Rectal smooth muscle tissue (tissue), 1 donor: ENCODE results near the gene SPSB1.

Experiments
- H3K27ac ChIP-seq: one replicate; pipeline ENCODE4 v1.7.0; 2013; ENCODE audit warnings: low read depth, low read length, inconsistent platforms
- H3K27me3 ChIP-seq: one replicate; pipeline ENCODE4 v1.7.0; 2013; ENCODE audit warnings: low read length; ENCODE audit not compliant: control insufficient read depth, insufficient read depth
- H3K36me3 ChIP-seq: one replicate; pipeline ENCODE4 v1.7.0; 2013; ENCODE audit warnings: low read length; ENCODE audit not compliant: control insufficient read depth, insufficient read depth
- H3K4me1 ChIP-seq: one replicate; pipeline ENCODE4 v1.7.0; 2013; ENCODE audit warnings: low read length; ENCODE audit not compliant: control insufficient read depth, insufficient read depth
- H3K4me3 ChIP-seq: one replicate; pipeline ENCODE4 v1.7.0; 2013; ENCODE audit warnings: low read length
- H3K9ac ChIP-seq: one replicate; pipeline ENCODE4 v1.7.0; 2013; ENCODE audit warnings: low read length

The SPSB1 gene

GRCh38 chr1:9366943-9367780 is 74.5 kb downstream of the SPSB1 start:
- Histone ChIP-seq H3K36me3 (peaks cover 10% of the 10 kb centered on the region), H3K4me1 (peaks cover 30% of the 10 kb centered on the region), H3K4me3 (no peak overlapping the region), H3K9ac (no peak overlapping the region), H3K27me3 (no peaks in the 10 kb centered on the region), H3K27ac (no peak overlapping the region)

GRCh38 chr1:9367806-9368205 is 75.1 kb downstream of the SPSB1 start:
- Histone ChIP-seq H3K27ac (no peak overlapping the region), H3K4me1 (peaks cover 34% of the 10 kb centered on the region), H3K36me3 (peaks cover 10% of the 10 kb centered on the region), H3K4me3 (no peak overlapping the region), H3K9ac (no peak overlapping the region), H3K27me3 (no peaks in the 10 kb centered on the region)

DNA sequence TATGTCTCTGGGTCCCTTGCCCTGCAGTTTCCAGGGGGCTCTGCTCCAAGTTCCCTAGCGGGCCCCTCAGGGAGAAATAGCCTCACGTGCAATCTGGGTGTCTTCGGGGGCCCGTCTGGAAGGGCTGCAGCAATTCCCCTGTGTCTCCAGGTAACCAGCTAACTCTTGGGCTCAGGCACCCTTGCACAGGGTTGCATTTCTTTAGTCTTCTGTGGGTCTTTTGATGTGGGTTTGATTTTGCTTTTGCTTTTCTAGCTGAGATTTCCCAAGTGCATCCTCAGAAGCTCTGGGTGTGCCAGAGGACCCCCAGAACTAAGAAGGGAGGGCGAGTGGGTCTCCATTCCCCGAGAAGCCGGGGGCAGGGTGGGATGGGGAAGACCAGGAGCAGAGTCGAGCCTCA is 75.7 kb downstream of the SPSB1 start:
- H3K9ac ChIP-seq: no peak overlapping the region
- no peak overlapping the region for H3K27ac ChIP-seq
- H3K36me3 ChIP-seq: peaks cover 10% of the 10 kb centered on the region
- H3K4me1 ChIP-seq: peaks cover 35% of the 10 kb centered on the region
- no peak overlapping the region for H3K4me3 ChIP-seq
- H3K27me3 ChIP-seq: no peaks in the 10 kb centered on the region

DNA sequence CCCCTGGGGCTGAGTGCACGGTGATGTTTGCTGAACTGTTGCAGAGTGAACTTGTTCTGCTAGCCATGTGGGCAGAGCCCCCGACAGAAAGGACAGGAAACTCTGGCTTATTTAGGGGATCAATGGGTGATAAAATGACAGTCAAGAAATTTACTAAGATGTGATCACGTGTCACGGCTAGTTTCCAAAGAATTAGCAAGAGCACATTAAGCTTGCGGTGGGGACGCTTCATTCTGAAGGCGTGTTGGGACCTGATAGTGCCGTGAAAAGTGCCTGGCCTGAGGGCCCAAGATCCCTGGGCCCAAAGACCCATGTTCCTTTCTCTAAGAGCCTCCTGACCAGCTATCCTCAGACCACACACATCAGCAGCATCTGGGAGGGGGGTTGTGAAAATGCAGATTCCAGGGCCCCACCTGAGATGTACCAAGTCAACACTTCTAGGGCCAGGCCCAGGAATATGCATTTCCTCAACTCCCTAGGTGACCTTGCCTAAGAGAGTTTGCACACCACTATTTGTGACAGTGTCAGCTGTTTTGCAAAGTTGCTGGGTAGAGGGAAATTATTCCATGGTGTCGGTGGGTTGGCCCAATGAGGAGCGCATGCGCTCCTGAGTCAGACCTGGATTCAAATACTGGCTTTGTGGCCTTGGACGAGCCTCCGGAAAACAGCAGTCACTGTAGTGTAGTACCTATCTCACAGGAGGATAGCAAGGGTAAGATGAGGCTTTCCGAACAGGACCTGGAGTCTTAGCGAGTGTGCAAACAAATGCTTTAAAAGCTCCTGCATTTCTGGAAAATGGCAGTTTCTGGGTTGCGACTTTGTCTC is 77.5 kb downstream of the SPSB1 start:
- no peaks in the 10 kb centered on the region for H3K27me3 ChIP-seq
- H3K27ac ChIP-seq: peak overlapping the region; percentile 92
- peaks cover 10% of the 10 kb centered on the region for H3K36me3 ChIP-seq
- no peak overlapping the region for H3K9ac ChIP-seq
- H3K4me1 ChIP-seq: peaks cover 50% of the 10 kb centered on the region
- H3K4me3 ChIP-seq: no peak overlapping the region

DNA sequence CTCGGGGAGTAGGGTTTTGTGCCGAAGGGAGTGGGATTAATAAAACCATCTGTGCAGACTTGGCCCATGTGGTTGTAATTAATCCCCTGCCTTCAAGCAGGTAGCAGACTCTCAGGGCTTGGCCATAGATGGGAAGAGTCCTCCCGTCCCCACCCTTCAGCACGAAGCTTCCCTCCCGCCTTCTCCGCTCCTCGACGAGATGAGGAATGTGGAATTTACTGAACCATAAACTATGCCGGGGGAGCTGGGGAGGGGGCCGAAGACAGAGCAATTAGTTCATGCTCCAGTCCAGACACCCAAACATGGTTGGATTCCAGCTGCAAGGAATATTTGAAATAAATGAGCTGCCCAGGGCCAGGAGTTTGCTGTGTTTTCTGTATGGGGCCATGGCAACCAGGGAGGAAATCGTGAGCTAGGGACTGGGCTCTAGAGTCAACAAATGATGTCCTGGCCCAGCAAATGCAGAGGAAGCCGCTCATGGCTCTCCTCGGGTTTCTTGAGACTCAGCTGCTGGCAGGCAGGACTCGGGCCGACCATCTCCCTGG is 78.8 kb downstream of the SPSB1 start:
- Histone ChIP-seq H3K4me3 (peak overlapping the region; percentile 22), H3K27me3 (no peaks in the 10 kb centered on the region), H3K9ac (no peak overlapping the region), H3K27ac (peak overlapping the region; percentile 92), H3K36me3 (peaks cover 10% of the 10 kb centered on the region), H3K4me1 (peaks cover 62% of the 10 kb centered on the region)

- no peak overlapping the region for H3K9ac ChIP-seq
- peaks cover 10% of the 10 kb centered on the region for H3K36me3 ChIP-seq
- H3K27ac ChIP-seq: peak overlapping the region; percentile 92
- no peaks in the 10 kb centered on the region for H3K27me3 ChIP-seq
- no peak overlapping the region for H3K4me3 ChIP-seq
- peaks cover 65% of the 10 kb centered on the region for H3K4me1 ChIP-seq
Measured at GRCh38 chr1:9371951-9372350, 79.3 kb downstream of the SPSB1 start.

DNA sequence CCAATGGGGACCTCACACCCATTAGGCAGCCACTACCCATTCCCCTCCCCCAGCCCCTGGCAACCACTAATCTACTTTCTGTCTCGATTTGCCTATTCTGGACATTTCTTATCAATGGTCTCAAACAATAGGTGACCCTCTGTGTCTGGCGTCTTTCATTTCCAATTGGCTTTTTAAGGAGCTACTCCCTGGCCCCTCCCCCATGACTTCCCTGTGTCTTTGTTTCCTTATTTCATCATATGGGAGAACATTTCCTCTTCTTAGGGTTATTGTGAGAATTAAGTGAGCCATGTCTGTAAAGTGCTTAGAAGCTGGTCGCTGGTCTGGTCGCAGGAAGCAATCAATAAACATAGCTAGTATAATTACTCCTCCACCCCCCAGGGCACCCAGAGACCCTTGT is 80.9 kb downstream of the SPSB1 start:
- Histone ChIP-seq H3K4me1 (peaks cover 71% of the 10 kb centered on the region), H3K27me3 (no peaks in the 10 kb centered on the region), H3K4me3 (no peak overlapping the region), H3K9ac (no peak overlapping the region), H3K36me3 (peaks cover 1% of the 10 kb centered on the region), H3K27ac (peak overlapping the region; percentile 92)

GRCh38 chr1:9374748-9375341 is 82.2 kb downstream of the SPSB1 start:
- peaks cover 67% of the 10 kb centered on the region for H3K4me1 ChIP-seq
- no peaks in the 10 kb centered on the region for H3K27me3 ChIP-seq
- no peak overlapping the region for H3K9ac ChIP-seq
- H3K36me3 ChIP-seq: no peaks in the 10 kb centered on the region
- peak overlapping the region; percentile 92 for H3K27ac ChIP-seq
- H3K4me3 ChIP-seq: no peak overlapping the region

DNA sequence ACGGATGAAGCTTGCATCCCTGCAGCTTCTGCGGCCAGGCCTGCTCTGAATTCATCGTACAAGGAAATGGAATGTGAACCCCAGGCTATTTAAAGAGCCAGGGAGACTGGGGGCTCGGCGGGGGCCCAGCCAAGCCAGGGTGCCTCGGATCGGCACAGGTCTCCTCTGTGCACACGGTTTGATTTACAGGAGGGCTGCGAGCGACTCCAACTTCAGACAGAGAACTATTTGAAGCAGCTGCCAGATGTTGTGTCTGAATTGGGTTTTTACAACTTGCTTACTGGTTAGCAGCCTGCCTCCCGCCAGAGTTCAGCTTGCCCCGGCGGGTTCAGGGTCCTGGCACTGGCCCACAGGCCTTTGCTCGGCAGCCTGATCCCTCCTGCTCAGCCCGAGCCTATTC is 83.2 kb downstream of the SPSB1 start:
- H3K9ac ChIP-seq: no peak overlapping the region
- no peak overlapping the region for H3K4me3 ChIP-seq
- peak overlapping the region; percentile 92 for H3K27ac ChIP-seq
- H3K27me3 ChIP-seq: no peaks in the 10 kb centered on the region
- H3K36me3 ChIP-seq: no peaks in the 10 kb centered on the region
- H3K4me1 ChIP-seq: peaks cover 61% of the 10 kb centered on the region

- no peaks in the 10 kb centered on the region for H3K27me3 ChIP-seq
- H3K4me3 ChIP-seq: no peak overlapping the region
- no peak overlapping the region for H3K9ac ChIP-seq
- H3K36me3 ChIP-seq: no peaks in the 10 kb centered on the region
- peaks cover 57% of the 10 kb centered on the region for H3K4me1 ChIP-seq
- peak overlapping the region; percentile 92 for H3K27ac ChIP-seq
Measured at GRCh38 chr1:9376430-9376829, 83.7 kb downstream of the SPSB1 start.

DNA sequence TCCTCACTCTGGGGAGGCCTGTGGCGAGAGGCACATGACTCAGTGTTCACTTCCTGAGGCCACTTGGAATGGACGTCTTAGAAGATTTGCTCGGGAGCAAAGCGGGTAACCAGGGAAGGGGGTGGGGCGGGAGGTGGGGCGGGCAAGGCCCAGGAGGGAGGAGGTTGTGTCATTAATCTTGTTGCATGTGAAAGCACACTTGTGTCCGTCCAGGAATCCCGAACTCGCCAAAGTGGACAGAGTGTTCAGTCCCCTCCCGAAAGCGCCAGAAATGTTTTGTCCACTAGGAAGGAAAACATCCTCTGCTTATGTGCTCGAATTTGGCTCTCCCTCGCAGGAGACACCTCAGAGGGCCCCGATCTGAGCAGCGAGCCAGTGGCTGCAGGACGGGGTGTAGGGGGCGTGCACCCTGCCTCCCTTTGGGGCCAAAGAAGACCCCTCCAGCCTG is 84.2 kb downstream of the SPSB1 start:
- H3K4me3 ChIP-seq: no peak overlapping the region
- no peaks in the 10 kb centered on the region for H3K36me3 ChIP-seq
- H3K9ac ChIP-seq: no peak overlapping the region
- H3K27ac ChIP-seq: peak overlapping the region; percentile 92
- H3K4me1 ChIP-seq: peaks cover 53% of the 10 kb centered on the region
- H3K27me3 ChIP-seq: no peaks in the 10 kb centered on the region

- Histone ChIP-seq H3K4me3 (no peak overlapping the region), H3K9ac (no peak overlapping the region), H3K27me3 (no peaks in the 10 kb centered on the region), H3K36me3 (no peaks in the 10 kb centered on the region), H3K27ac (no peak overlapping the region), H3K4me1 (peaks cover 34% of the 10 kb centered on the region)
Measured at GRCh38 chr1:9378801-9379200, 86.1 kb downstream of the SPSB1 start.
